ENCODE results near the gene RNF214. TPM values are rescaled to one million over a fixed set of nuclear protein-coding genes. Genes with fewer than 3 reads are reported as not detected.

The RNF214 gene
- total and polyA plus RNA-seq, 2 experiments from 2014 or later = 12.5 to 27.0 TPM

DNA sequence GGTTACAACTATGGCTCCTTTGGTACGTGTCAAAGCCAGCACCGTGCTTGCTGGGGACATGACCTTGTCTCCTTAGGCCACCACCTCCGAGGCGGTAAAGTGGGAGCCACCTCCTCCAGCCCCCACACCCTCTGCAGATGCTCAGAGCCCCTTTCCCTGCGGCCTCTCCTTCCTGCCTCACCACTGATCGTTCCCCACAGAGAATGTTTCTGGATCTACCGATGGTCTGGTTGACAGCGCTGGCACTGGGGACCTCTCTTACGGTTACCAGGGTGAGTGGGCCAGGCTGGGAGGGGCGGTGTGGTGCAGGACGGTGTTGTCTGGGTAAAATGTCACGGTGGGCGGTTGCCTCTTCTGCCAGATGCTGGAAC lies 45.1 kb upstream of the RNF214 start:
- H2AFZ ChIP-seq = no peak overlapping the region
- H3K4me2 ChIP-seq = no peak overlapping the region
- H3K9me2 ChIP-seq (replicated peaks; ENCODE audit: insufficient read depth) = no peaks in the 10 kb centered on the region
- DNase-seq (ENCODE audit: low spot score) = no peak
- no peaks in the 10 kb centered on the region for H4K20me1 ChIP-seq (ENCODE audit: insufficient read depth, poor library complexity, severe bottlenecking)
- no peaks in the 10 kb centered on the region for H3K36me3 ChIP-seq (replicated peaks; ENCODE audit: insufficient read depth, low read depth)
- WGBS (ENCODE audit: low lambda C conversion rate, missing lambda C conversion rate) = 93% methylated on average over 13 of the region's 13 CpGs
- H3K4me3 ChIP-seq = no peak overlapping the region
- H3K27ac ChIP-seq = no peak overlapping the region
- no peaks in the 10 kb centered on the region for H3K4me1 ChIP-seq (ENCODE audit: insufficient read depth)
- H3K79me2 ChIP-seq = no peaks in the 10 kb centered on the region
- H3K27me3 ChIP-seq = no peaks in the 10 kb centered on the region
- H3K9me3 ChIP-seq (ENCODE audit: low read depth) = no peaks in the 10 kb centered on the region
- TF ChIP-seq EZH2 (IDR thresholded peaks at IDR 0.05; ENCODE audit: borderline replicate concordance) (no peak), EZH2phosphoT487 (IDR thresholded peaks at IDR 0.05; ENCODE audit: low read depth, severe bottlenecking, unreplicated experiment) (no peak)
- TF ChIP-seq, protein P1, sequence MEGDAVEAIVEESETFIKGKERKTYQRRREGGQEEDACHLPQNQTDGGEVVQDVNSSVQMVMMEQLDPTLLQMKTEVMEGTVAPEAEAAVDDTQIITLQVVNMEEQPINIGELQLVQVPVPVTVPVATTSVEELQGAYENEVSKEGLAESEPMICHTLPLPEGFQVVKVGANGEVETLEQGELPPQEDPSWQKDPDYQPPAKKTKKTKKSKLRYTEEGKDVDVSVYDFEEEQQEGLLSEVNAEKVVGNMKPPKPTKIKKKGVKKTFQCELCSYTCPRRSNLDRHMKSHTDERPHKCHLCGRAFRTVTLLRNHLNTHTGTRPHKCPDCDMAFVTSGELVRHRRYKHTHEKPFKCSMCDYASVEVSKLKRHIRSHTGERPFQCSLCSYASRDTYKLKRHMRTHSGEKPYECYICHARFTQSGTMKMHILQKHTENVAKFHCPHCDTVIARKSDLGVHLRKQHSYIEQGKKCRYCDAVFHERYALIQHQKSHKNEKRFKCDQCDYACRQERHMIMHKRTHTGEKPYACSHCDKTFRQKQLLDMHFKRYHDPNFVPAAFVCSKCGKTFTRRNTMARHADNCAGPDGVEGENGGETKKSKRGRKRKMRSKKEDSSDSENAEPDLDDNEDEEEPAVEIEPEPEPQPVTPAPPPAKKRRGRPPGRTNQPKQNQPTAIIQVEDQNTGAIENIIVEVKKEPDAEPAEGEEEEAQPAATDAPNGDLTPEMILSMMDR (IDR thresholded peaks at IDR 0.05; ENCODE audit: poor library complexity) = no peak

DNA sequence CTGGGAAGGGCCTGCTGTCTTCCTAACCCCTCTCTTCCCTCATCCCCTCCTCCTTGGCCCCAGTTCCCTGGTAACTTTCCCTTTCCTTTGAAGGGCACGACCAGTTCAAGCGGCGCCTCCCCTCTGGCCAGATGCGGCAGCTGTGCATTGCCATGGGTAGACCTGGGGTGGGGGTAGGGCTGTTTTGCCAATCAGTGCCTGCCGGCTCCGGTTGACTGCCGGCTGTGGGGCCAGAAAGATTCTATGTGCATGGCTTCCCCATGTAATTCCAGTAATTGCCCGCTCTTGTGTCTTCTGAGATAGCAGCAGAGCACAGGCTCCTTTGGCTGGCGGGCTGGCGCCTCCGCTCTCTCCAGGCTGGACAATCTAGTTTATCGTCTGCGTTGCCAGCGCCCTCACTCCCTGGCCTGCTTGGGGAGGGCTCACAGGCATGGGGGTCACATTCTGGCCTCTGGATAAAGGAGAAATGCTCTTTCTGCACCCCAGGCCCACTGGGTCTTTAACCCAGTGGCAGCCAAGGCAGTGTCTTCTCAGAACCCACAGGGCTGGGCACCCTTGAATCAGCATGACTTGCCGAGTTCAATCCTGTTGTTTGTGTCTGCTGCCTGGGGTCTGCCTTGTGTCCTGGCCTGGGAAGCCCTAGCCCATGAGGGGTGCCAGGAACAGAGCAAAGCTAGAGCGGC lies 44.5 kb upstream of the RNF214 start:
- H3K4me2 ChIP-seq = no peak overlapping the region
- H3K9me3 ChIP-seq (ENCODE audit: low read depth) = no peaks in the 10 kb centered on the region
- no peaks in the 10 kb centered on the region for H4K20me1 ChIP-seq (ENCODE audit: insufficient read depth, poor library complexity, severe bottlenecking)
- H3K9me2 ChIP-seq (replicated peaks; ENCODE audit: insufficient read depth) = no peaks in the 10 kb centered on the region
- H3K4me1 ChIP-seq (ENCODE audit: insufficient read depth) = no peaks in the 10 kb centered on the region
- 94% methylated on average over 16 of the region's 16 CpGs for WGBS (ENCODE audit: low lambda C conversion rate, missing lambda C conversion rate)
- DNase-seq (ENCODE audit: low spot score) = no peak
- H3K27ac ChIP-seq = no peak overlapping the region
- H3K4me3 ChIP-seq = no peak overlapping the region
- H2AFZ ChIP-seq = no peak overlapping the region
- H3K36me3 ChIP-seq (replicated peaks; ENCODE audit: insufficient read depth, low read depth) = no peaks in the 10 kb centered on the region
- no peaks in the 10 kb centered on the region for H3K79me2 ChIP-seq
- TF ChIP-seq, protein P1 (IDR thresholded peaks at IDR 0.05; ENCODE audit: poor library complexity) = no peak
- TF ChIP-seq EZH2phosphoT487 (IDR thresholded peaks at IDR 0.05; ENCODE audit: low read depth, severe bottlenecking, unreplicated experiment) (no peak), EZH2 (IDR thresholded peaks at IDR 0.05; ENCODE audit: borderline replicate concordance) (no peak)
- no peaks in the 10 kb centered on the region for H3K27me3 ChIP-seq

DNA sequence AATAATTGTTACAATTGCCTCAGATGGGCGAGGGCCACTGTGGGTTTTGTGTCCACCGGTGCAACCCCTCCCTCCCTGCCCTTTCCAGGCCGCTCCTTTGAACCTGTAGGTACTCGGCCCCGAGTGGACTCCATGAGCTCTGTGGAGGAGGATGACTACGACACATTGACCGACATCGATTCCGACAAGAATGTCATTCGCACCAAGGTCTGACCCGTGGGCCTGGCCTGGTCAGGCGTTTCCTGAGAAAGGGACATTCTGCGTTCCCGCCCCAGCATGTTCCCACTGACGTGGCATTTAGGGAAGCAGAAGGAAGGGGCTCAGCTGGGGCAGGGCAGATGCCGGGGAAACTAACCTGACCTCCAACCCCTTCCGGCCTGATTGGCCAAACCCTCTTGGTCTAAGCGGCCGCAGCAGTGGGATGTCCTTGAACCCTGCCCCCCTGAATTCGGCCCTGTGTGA lies 43.8 kb upstream of the RNF214 start:
- TF ChIP-seq EZH2phosphoT487 (IDR thresholded peaks at IDR 0.05; ENCODE audit: low read depth, severe bottlenecking, unreplicated experiment) (no peak), EZH2 (IDR thresholded peaks at IDR 0.05; ENCODE audit: borderline replicate concordance) (no peak)
- TF ChIP-seq, protein P1 (IDR thresholded peaks at IDR 0.05; ENCODE audit: poor library complexity) = no peak
- Histone ChIP-seq H3K9me3 (ENCODE audit: low read depth) (no peaks in the 10 kb centered on the region), H3K36me3 (replicated peaks; ENCODE audit: insufficient read depth, low read depth) (no peaks in the 10 kb centered on the region), H3K9me2 (replicated peaks; ENCODE audit: insufficient read depth) (no peaks in the 10 kb centered on the region), H3K79me2 (no peaks in the 10 kb centered on the region), H3K27ac (no peak overlapping the region), H3K27me3 (no peaks in the 10 kb centered on the region), H3K4me3 (no peak overlapping the region), H4K20me1 (ENCODE audit: insufficient read depth, poor library complexity, severe bottlenecking) (no peaks in the 10 kb centered on the region), H2AFZ (no peak overlapping the region), H3K4me2 (no peak overlapping the region), H3K4me1 (ENCODE audit: insufficient read depth) (no peaks in the 10 kb centered on the region)
- DNase-seq (ENCODE audit: low spot score) = no peak
- WGBS (ENCODE audit: low lambda C conversion rate, missing lambda C conversion rate) = 92% methylated on average over 18 of the region's 20 CpGs

Data from hepatocyte (in vitro differentiated cells).